GM12878 (cell line): ENCODE data around the gene RUBCNL. TPM values are rescaled to one million over a fixed set of nuclear protein-coding genes. Genes with fewer than 3 reads are reported as not detected.

Experiments
- ATAC-seq: fragments of 200-7000 bp; cut with Tn5 transposase; 3 replicates; pipeline ENCODE4 v1.9.1; 2020; ENCODE audit warnings: mild to moderate bottlenecking, moderate library complexity
- BruUV-seq: library from RNA; stranded (reverse); fragments of 400-500 nt; replicated peaks from 2 replicates; lab custom pipeline; 2021; lab: Mats Ljungman, UMichigan
- CTCF ChIA-PET: fragments of 300-600 bp; sonication (Branson Sonifier 250); formaldehyde crosslinking; extraction: SDS; loops from one replicate; lab custom pipeline; 2021; ENCODE audit warnings: inconsistent platforms; lab: Yijun Ruan, JAX
- POLR2A ChIA-PET: fragments of 350-600 bp; formaldehyde crosslinking; extraction: SDS; loops from one replicate; lab custom pipeline; 2021; ENCODE audit warnings: inconsistent platforms; lab: Charles Lee
- RAD21 ChIA-PET: fragments of 300-600 bp; sonication (Branson Sonifier 250); formaldehyde crosslinking; loops from one replicate; lab custom pipeline; 2023; ENCODE audit warnings: antibody characterized with exemption; ENCODE audit not compliant: unreplicated experiment; lab: Charles Lee
- SMC1A ChIA-PET: fragments of 300-600 bp; sonication (Branson Sonifier 250); formaldehyde crosslinking; loops from one replicate; lab custom pipeline; 2023; ENCODE audit not compliant: unreplicated experiment, uncharacterized antibody; lab: Charles Lee
- DNase-seq: peaks from one replicate; pipeline ENCODE4 v3.0.0-alpha.2; 2011; ENCODE audit warnings: low read depth, low spot score
- FAIRE-seq: peaks from 3 replicates; lab custom pipeline; 2011; peaks lifted over from hg19 to GRCh38; lab: Jason Lieb, UNC
- H2AFZ ChIP-seq: 2 replicates; pipeline ENCODE4 v1.6.0; 2011; ENCODE audit warnings: low read depth, low read length, control low read depth; ENCODE audit not compliant: control insufficient read depth
- H3K27ac ChIP-seq: 2 replicates; pipeline ENCODE4 v1.5.1; 2011; ENCODE audit warnings: control low read depth; ENCODE audit not compliant: control insufficient read depth, insufficient read depth
- H3K27me3 ChIP-seq, 2 experiments: replicated peaks in 1 of 2; 2 replicates each; pipeline versions ENCODE4 v1.6.0 to v1.6.1; 2011; ENCODE audit warnings: low read length in 1 of 2; ENCODE audit not compliant: control insufficient read depth in 2 of 2, insufficient read depth in 2 of 2
- H3K36me3 ChIP-seq, 2 experiments: 2 replicates each; pipeline ENCODE4 v1.5.1; 2011; ENCODE audit warnings: low read length in 1 of 2; ENCODE audit not compliant: control insufficient read depth in 2 of 2, insufficient read depth in 2 of 2
- H3K4me1 ChIP-seq: 2 replicates; pipeline ENCODE4 v1.6.1; 2011; ENCODE audit warnings: mild to moderate bottlenecking, low read length, moderate library complexity, mixed read lengths; ENCODE audit not compliant: control insufficient read depth, insufficient read depth
- H3K4me2 ChIP-seq: 2 replicates; pipeline ENCODE4 v1.6.0; 2011; ENCODE audit warnings: control low read depth; ENCODE audit not compliant: control insufficient read depth, insufficient read depth
- H3K4me3 ChIP-seq: fragments of 200-600 bp; sonication (generic); 2 replicates; pipeline ENCODE4 v1.5.1; 2016
- H3K79me2 ChIP-seq: 2 replicates; pipeline ENCODE4 v1.6.0; 2011; ENCODE audit warnings: low read length; ENCODE audit not compliant: control insufficient read depth, insufficient read depth
- H3K9ac ChIP-seq: 2 replicates; pipeline ENCODE4 v1.8.0; 2011; ENCODE audit warnings: low read length, control low read depth, mixed read lengths; ENCODE audit not compliant: control insufficient read depth, insufficient read depth
- H3K9me3 ChIP-seq: replicated peaks from 3 replicates; pipeline ENCODE4 v1.5.1; 2011; ENCODE audit warnings: mild to moderate bottlenecking, low read length; ENCODE audit not compliant: control insufficient read depth, insufficient read depth
- H4K20me1 ChIP-seq: 2 replicates; pipeline ENCODE4 v1.6.0; 2011; ENCODE audit not compliant: control insufficient read depth, insufficient read depth
- MEF2B ChIP-seq: fragments of 450-650 bp; IDR thresholded peaks from 2 replicates; pipeline ENCODE4 v1.6.1; 2018; ENCODE audit warnings: mild to moderate bottlenecking, moderate library complexity; ENCODE audit not compliant: partially characterized antibody, poor library complexity, severe bottlenecking
- PBX3 ChIP-seq: IDR thresholded peaks from 2 replicates; pipeline ENCODE4 v1.6.1; 2011; ENCODE audit warnings: mild to moderate bottlenecking, low read depth, low read length, moderate library complexity; ENCODE audit not compliant: insufficient replicate concordance
- RUNX3 ChIP-seq: IDR thresholded peaks from 2 replicates; pipeline ENCODE4 v1.6.1; 2012; ENCODE audit warnings: low read length, inconsistent platforms
- YY1 ChIP-seq: IDR thresholded peaks from 2 replicates; pipeline ENCODE4 v1.6.1; 2011; ENCODE audit warnings: low read depth, mild to moderate bottlenecking, low read length
- WGBS: methylation state at CpG from one replicate; pipeline ENCODE4 v1.1.6; 2016; ENCODE audit warnings: low lambda C conversion rate; ENCODE audit not compliant: insufficient replicate concordance, insufficient coverage; ENCODE audit errors: missing lambda C conversion rate; 5-methylcytosine and 5-hydroxymethylcytosine counted together
- in situ Hi-C: fragments of 300-500 bp; cut with MboI; formaldehyde crosslinking; loops from 9 replicates; pipeline ENCODE4 v1.14.3; 2018; ENCODE audit warnings: mixed read lengths
- intact Hi-C: fragments of 100-400 bp; cut with micrococcal nuclease; formaldehyde crosslinking; loops from one replicate; pipeline ENCODE4 v1.14.2; 2022; ENCODE audit not compliant: unreplicated experiment
- polyA plus RNA-seq, 11 experiments: library from polyadenylated mRNA; depleted of rRNA in 4 of 11; unstranded in 6 of 11; stranded (reverse) in 5 of 11; fragments of >200 nt; fragmentation: Nextera tagmentation in 4 of 11; fragmentation: Illumina TruSeq in 1 of 11; extraction: Ambion mirVana in 4 of 11; extraction: Trizol in 1 of 11; gene quantifications; 1 replicate in 1 of 11; 2 replicates in 10 of 11; pipeline versions ENCODE4 v1.2.1 to v1.2.3, GENCODE V29; 2011 to 2016; ENCODE audit warnings: inconsistent platforms in 2 of 11, missing spikeins in 2 of 11, low read depth in 1 of 11
- total RNA-seq, 4 experiments: library from RNA; depleted of rRNA in 3 of 4; stranded (reverse); fragments of >200 nt in 3 of 4; fragmentation: Illumina TruSeq in 1 of 4; extraction: Trizol in 1 of 4; gene quantifications; 2 replicates each; pipeline versions ENCODE4 v1.2.1 to v1.2.3, GENCODE V29; 2013 to 2021

Gene RUBCNL
- total and polyA plus RNA-seq, 10 of the 15 experiments (the other 5 are each of a cell fraction or from before 2014, with no cell fraction given): 0.71 to 51.9 (median 38.2) TPM

- intact Hi-C loops (loop anchor here (5.0 to 10.0 kb wide), 2 partner anchors 69 to 204 kb away; partner anchors contain the start of gene LCP1), in situ Hi-C loops (no loop called here)
- Histone ChIP-seq H4K20me1 (no peaks in the 10 kb centered on the region), H3K4me1 (peaks cover 41% of the 10 kb centered on the region), H3K9me3 (no peaks in the 10 kb centered on the region), H3K27ac (peak overlapping the region; percentile 85), H2AFZ (no peak overlapping the region), H3K36me3 (no peaks in the 10 kb centered on the region), H3K79me2 (peaks cover 81% of the 10 kb centered on the region), H3K4me3 (peak overlapping the region; percentile 86), H3K4me2 (peak overlapping the region; percentile 95), H3K27me3 (no peaks in the 10 kb centered on the region), H3K9ac (peak overlapping the region; percentile 87)
- RAD21 ChIA-PET: interaction anchor here (7.6 kb wide), 1 partner anchor 13 kb away, joined by 100 read pairs; no protein-coding TSS in a partner anchor
- CTCF ChIA-PET: interaction anchor here (0.9 to 5.1 kb wide), 4 partner anchors 8 to 212 kb away, joined by 3 to 47 read pairs (median 6); no protein-coding TSS in a partner anchor
- peak; percentile 12 for ATAC-seq
- SMC1A ChIA-PET: interaction anchor here (0.7 to 7.9 kb wide), 3 partner anchors 14 to 57 kb away, joined by 4 to 81 read pairs (median 10); no protein-coding TSS in a partner anchor
- TF ChIP-seq PBX3 (peak; percentile 31), MEF2B (no peak), YY1 (0 out of 2 replicates have a peak, but pooled peaks have one; percentile 18), RUNX3 (peak; percentile 40; the same call in 1 of the 2 replicates)
- POLR2A ChIA-PET: interaction anchor here (1.5 kb wide), 2 partner anchors 9 to 13 kb away, joined by 3 to 6 read pairs; no protein-coding TSS in a partner anchor
- no peak for DNase-seq
- 2% methylated on average over 10 of the region's 10 CpGs for WGBS
- TSS peak; percentile 62 for BruUV-seq
- FAIRE-seq: no peak
Observed at GRCh38 chr13:46385946-46386345, 1.1 kb downstream of the RUBCNL start.
